K562 (cell line): ENCODE measurements around the gene GAB1. TPM values are rescaled to one million over a fixed set of nuclear protein-coding genes. Genes with fewer than 3 reads are reported as not detected.

Experiments used
- EZH2 ChIP-seq: IDR thresholded peaks from 2 replicates; pipeline ENCODE4 v1.6.1; 2012; ENCODE audit warnings: low read depth, mild to moderate bottlenecking, inconsistent platforms, low read length, borderline replicate concordance
- MEF2A ChIP-seq: IDR thresholded peaks from 2 replicates; pipeline ENCODE4 v1.6.1; 2011; ENCODE audit warnings: low read depth, mild to moderate bottlenecking, low read length, moderate library complexity; ENCODE audit not compliant: control insufficient read depth
- PHF21A ChIP-seq: fragments of 450-650 bp; IDR thresholded peaks from 2 replicates; pipeline ENCODE4 v1.6.1; 2017; ENCODE audit warnings: low read depth, borderline replicate concordance
- PHTF2 ChIP-seq: fragments of 250-450 bp; sonication (Bioruptor Pico); IDR thresholded peaks from 2 replicates; pipeline ENCODE4 v1.5.0; 2021; ENCODE audit warnings: mild to moderate bottlenecking
- RAD51 ChIP-seq: fragments of 450-650 bp; IDR thresholded peaks from 2 replicates; pipeline ENCODE4 v1.7.1; 2016; ENCODE audit warnings: low read depth, mild to moderate bottlenecking, borderline replicate concordance
- RBM17 ChIP-seq: fragments of 200-400 bp; formaldehyde crosslinking; IDR thresholded peaks from 2 replicates; pipeline ENCODE4 v1.6.1; 2017; ENCODE audit warnings: low read depth, mild to moderate bottlenecking, low read length, borderline replicate concordance
- SP1 ChIP-seq: sonication (generic); formaldehyde crosslinking; IDR thresholded peaks from 2 replicates; pipeline ENCODE4 v1.8.1; 2022; ENCODE audit warnings: mild to moderate bottlenecking, missing genetic modification reagents
- SRSF3 ChIP-seq: fragments of 200-400 bp; formaldehyde crosslinking; IDR thresholded peaks from 2 replicates; pipeline ENCODE4 v1.6.1; 2016; ENCODE audit warnings: mild to moderate bottlenecking, low read length, moderate library complexity; ENCODE audit not compliant: insufficient read depth
- STAT5A ChIP-seq: IDR thresholded peaks from 2 replicates; pipeline ENCODE4 v1.6.1; 2012; ENCODE audit warnings: low read length, inconsistent platforms, borderline replicate concordance
- YY1 ChIP-seq, 3 experiments: IDR thresholded peaks; 2 replicates each; pipeline ENCODE4 v1.6.1; 2011; ENCODE audit warnings: low read length in 2 of 3, mild to moderate bottlenecking in 2 of 3, moderate library complexity in 2 of 3, borderline replicate concordance in 1 of 3, control low read depth in 1 of 3, low read depth in 1 of 3; ENCODE audit not compliant: insufficient read depth in 3 of 3, insufficient replicate concordance in 2 of 3, control insufficient read depth in 1 of 3, insufficient read length in 1 of 3; ENCODE audit errors: extremely low read depth in 1 of 3
- ZNF354B ChIP-seq: fragments of 250-450 bp; sonication (Bioruptor Pico); IDR thresholded peaks from 2 replicates; pipeline ENCODE4 v1.4.0; 2020
- ZNF561 ChIP-seq: fragments of 450-650 bp; formaldehyde crosslinking; conservative IDR thresholded peaks from 2 replicates; pipeline ENCODE4 v1.4.0; 2020; ENCODE audit warnings: mild to moderate bottlenecking, moderate library complexity
- polyA plus RNA-seq, 8 experiments: library from polyadenylated mRNA; depleted of rRNA in 4 of 8; stranded (reverse) in 5 of 8; unstranded in 3 of 8; fragments of >200 nt; fragmentation: Nextera tagmentation in 2 of 8; fragmentation: Illumina TruSeq in 1 of 8; extraction: Ambion mirVana in 2 of 8; extraction: Trizol in 1 of 8; gene quantifications; 2 replicates each; pipeline versions ENCODE4 v1.2.1 to v1.2.3, GENCODE V29; 2011 to 2014; ENCODE audit warnings: inconsistent platforms in 1 of 8, missing spikeins in 1 of 8
- total RNA-seq, 7 experiments: library from RNA; depleted of rRNA in 6 of 7; stranded (reverse); fragments of >200 nt in 6 of 7; fragmentation: Illumina TruSeq in 2 of 7; extraction: Trizol in 2 of 7; gene quantifications; 2 replicates each; pipeline versions ENCODE4 v1.2.1 to v1.2.3, GENCODE V29; 2011 to 2021; ENCODE audit warnings: low replicate concordance in 1 of 7
- TF ChIP-seq, protein P1 (sequence below): fragments of 450-650 bp; formaldehyde crosslinking; IDR thresholded peaks from 2 replicates; pipeline ENCODE4 v1.4.0; 2020; ENCODE audit warnings: mild to moderate bottlenecking, moderate library complexity
- TF ChIP-seq, protein P2 (sequence below): sonication (generic); formaldehyde crosslinking; IDR thresholded peaks from 2 replicates; pipeline ENCODE4 v1.8.0; 2022; ENCODE audit warnings: mild to moderate bottlenecking, low read depth, missing genetic modification reagents
- TF ChIP-seq, protein P3 (sequence below): fragments of 450-650 bp; formaldehyde crosslinking; IDR thresholded peaks from 2 replicates; pipeline ENCODE4 v1.4.0; 2022; ENCODE audit warnings: mild to moderate bottlenecking, moderate library complexity
- TF ChIP-seq, protein P4 (sequence below): IDR thresholded peaks from 2 replicates; pipeline ENCODE4 v1.6.1; 2016; ENCODE audit warnings: missing genetic modification characterization, missing compliant biosample characterization
- TF ChIP-seq, protein P5 (sequence below): sonication (generic); formaldehyde crosslinking; IDR thresholded peaks from 2 replicates; pipeline ENCODE4 v1.8.0; 2022; ENCODE audit warnings: mild to moderate bottlenecking, missing genetic modification reagents

The GAB1 gene
- total and polyA plus RNA-seq, 9 of the 15 experiments (the other 6 are each of a cell fraction or from before 2014, with no cell fraction given): 1.3 to 14.6 (median 7.5) TPM

DNA sequence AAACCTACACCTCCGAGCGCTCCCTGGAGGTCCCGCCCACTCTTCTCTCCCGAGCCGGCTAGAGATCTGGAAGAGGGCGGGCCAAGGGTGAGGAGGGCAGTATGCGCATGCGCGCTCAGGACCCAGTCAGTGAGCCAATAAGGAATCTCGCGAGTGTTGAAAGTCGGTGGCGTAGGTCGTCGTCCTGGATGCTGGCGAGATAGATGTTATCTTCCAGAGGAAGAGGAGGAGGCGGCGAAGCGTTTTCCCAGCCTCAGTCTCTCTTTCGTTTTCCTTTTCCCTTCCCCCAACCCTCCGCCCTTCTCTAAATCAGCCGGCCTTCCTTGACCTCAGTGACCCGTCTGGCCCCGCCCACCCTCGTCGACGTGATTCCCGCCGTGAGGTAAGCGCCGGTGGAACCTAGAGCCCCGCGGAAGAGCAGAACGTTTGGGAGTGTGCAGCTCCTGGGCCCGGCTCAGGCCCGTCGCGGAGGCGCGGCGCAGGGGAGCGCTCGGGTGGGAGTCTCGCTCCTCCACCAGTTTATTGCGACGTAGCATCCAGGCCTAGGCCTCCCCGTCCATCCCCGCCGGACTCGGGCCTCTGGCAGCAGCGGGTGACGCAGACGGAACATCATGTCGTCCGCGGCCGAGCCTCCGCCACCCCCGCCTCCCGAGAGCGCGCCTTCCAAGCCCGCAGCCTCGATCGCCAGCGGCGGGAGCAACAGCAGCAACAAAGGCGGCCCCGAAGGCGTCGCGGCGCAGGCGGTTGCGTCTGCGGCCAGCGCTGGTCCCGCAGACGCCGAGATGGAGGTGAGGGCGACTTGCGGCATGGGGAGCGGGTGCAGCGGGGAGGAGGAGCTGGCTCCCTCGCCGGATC, 176.9 kb downstream of the GAB1 start, which contains the start of gene SMARCA5 (continued):
- TF ChIP-seq, protein P1, sequence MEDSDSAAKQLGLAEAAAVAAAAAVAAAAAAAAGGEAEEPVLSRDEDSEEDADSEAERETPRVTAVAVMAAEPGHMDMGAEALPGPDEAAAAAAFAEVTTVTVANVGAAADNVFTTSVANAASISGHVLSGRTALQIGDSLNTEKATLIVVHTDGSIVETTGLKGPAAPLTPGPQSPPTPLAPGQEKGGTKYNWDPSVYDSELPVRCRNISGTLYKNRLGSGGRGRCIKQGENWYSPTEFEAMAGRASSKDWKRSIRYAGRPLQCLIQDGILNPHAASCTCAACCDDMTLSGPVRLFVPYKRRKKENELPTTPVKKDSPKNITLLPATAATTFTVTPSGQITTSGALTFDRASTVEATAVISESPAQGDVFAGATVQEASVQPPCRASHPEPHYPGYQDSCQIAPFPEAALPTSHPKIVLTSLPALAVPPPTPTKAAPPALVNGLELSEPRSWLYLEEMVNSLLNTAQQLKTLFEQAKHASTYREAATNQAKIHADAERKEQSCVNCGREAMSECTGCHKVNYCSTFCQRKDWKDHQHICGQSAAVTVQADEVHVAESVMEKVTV (CRISPR knock-in tag): no peak
- TF ChIP-seq, protein P2, sequence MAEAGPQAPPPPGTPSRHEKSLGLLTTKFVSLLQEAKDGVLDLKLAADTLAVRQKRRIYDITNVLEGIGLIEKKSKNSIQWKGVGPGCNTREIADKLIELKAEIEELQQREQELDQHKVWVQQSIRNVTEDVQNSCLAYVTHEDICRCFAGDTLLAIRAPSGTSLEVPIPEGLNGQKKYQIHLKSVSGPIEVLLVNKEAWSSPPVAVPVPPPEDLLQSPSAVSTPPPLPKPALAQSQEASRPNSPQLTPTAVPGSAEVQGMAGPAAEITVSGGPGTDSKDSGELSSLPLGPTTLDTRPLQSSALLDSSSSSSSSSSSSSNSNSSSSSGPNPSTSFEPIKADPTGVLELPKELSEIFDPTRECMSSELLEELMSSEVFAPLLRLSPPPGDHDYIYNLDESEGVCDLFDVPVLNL (CRISPR knock-in tag): no peak; the same call in 1 of the 2 replicates
- no peak for TF ChIP-seq EZH2
- TF ChIP-seq STAT5A: no peak
- no peak for TF ChIP-seq RAD51
- TF ChIP-seq PHTF2 (CRISPR knock-in tag): no peak
- peak in 2 of 3 experiments; percentile 70 to 72 for TF ChIP-seq YY1 (IDR thresholded peaks at IDR 0.05; ENCODE audit: borderline replicate concordance in 1 of 3, control insufficient read depth in 1 of 3, extremely low read depth in 1 of 3, insufficient read depth in 3 of 3, insufficient read length in 1 of 3, insufficient replicate concordance in 2 of 3, low read depth in 1 of 3, low read length in 2 of 3)
- TF ChIP-seq ZNF561 (CRISPR knock-in tag): no peak
- TF ChIP-seq, protein P3, sequence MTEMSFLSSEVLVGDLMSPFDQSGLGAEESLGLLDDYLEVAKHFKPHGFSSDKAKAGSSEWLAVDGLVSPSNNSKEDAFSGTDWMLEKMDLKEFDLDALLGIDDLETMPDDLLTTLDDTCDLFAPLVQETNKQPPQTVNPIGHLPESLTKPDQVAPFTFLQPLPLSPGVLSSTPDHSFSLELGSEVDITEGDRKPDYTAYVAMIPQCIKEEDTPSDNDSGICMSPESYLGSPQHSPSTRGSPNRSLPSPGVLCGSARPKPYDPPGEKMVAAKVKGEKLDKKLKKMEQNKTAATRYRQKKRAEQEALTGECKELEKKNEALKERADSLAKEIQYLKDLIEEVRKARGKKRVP (CRISPR knock-in tag): no peak
- TF ChIP-seq SRSF3: no peak
- TF ChIP-seq, protein P4, sequence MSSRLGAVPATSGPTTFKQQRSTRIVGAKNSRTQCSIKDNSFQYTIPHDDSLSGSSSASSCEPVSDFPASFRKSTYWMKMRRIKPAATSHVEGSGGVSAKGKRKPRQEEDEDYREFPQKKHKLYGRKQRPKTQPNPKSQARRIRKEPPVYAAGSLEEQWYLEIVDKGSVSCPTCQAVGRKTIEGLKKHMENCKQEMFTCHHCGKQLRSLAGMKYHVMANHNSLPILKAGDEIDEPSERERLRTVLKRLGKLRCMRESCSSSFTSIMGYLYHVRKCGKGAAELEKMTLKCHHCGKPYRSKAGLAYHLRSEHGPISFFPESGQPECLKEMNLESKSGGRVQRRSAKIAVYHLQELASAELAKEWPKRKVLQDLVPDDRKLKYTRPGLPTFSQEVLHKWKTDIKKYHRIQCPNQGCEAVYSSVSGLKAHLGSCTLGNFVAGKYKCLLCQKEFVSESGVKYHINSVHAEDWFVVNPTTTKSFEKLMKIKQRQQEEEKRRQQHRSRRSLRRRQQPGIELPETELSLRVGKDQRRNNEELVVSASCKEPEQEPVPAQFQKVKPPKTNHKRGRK (tag): no peak
- TF ChIP-seq, protein P5, sequence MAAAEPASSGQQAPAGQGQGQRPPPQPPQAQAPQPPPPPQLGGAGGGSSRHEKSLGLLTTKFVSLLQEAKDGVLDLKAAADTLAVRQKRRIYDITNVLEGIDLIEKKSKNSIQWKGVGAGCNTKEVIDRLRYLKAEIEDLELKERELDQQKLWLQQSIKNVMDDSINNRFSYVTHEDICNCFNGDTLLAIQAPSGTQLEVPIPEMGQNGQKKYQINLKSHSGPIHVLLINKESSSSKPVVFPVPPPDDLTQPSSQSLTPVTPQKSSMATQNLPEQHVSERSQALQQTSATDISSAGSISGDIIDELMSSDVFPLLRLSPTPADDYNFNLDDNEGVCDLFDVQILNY (CRISPR knock-in tag): peak; percentile 82; the same call in 1 of the 2 replicates
- no peak for TF ChIP-seq MEF2A
- TF ChIP-seq SP1 (CRISPR knock-in tag): peak; percentile 88
- no peak for TF ChIP-seq PHF21A
- no peak for TF ChIP-seq ZNF354B
- TF ChIP-seq RBM17: no peak
